ENCODE data around the gene DNMT1.

DNMT1 gene

GRCh38 chr19:10083911-10084310 is 110.8 kb downstream of the DNMT1 start:
- Histone ChIP-seq H3K9me3 (no peaks in the 10 kb centered on the region), H3K27me3 (peaks cover 0 to 3% of the 10 kb centered on the region in 2 donors), H3K4me3 (no peak overlapping the region), H3K36me3 (peaks cover 0 to under 1% (median under 1%) of the 10 kb centered on the region in 3 donors), H3K27ac (no peak overlapping the region), H3K4me1 (peaks cover 0 to 17% (median 5%) of the 10 kb centered on the region in 4 donors)
- no peak for DNase-seq
- TF ChIP-seq, protein P1, sequence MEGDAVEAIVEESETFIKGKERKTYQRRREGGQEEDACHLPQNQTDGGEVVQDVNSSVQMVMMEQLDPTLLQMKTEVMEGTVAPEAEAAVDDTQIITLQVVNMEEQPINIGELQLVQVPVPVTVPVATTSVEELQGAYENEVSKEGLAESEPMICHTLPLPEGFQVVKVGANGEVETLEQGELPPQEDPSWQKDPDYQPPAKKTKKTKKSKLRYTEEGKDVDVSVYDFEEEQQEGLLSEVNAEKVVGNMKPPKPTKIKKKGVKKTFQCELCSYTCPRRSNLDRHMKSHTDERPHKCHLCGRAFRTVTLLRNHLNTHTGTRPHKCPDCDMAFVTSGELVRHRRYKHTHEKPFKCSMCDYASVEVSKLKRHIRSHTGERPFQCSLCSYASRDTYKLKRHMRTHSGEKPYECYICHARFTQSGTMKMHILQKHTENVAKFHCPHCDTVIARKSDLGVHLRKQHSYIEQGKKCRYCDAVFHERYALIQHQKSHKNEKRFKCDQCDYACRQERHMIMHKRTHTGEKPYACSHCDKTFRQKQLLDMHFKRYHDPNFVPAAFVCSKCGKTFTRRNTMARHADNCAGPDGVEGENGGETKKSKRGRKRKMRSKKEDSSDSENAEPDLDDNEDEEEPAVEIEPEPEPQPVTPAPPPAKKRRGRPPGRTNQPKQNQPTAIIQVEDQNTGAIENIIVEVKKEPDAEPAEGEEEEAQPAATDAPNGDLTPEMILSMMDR (IDR thresholded peaks at IDR 0.05): no peak
- intact Hi-C loops (cut with DNase I; ENCODE audit: low total_unique reads): no loop called here

Measured in tibial artery (tissue), 4 donors.